Neural cell (in vitro differentiated cells): ENCODE measurements around the gene KRTAP4-11. TPM values are rescaled to one million over a fixed set of nuclear protein-coding genes. Genes with fewer than 3 reads are reported as not detected.
"Not testable (repeated sequence)": the region's sequence is repeated elsewhere in the genome, so short reads cannot be mapped to it uniquely, and the experiment has no call there.

Source experiments
- H2AFZ ChIP-seq: fragments of 200-600, 300-800 bp; sonication (generic), shearing (Covaris generic); 2 replicates; pipeline ENCODE4 v1.6.0; 2014; ENCODE audit warnings: low read depth, mild to moderate bottlenecking, antibody characterized with exemption, low read length, moderate library complexity
- H3F3A ChIP-seq: fragments of 200-600 bp; shearing (Covaris generic); 2 replicates; pipeline ENCODE4 v1.6.1; 2016; ENCODE audit warnings: mild to moderate bottlenecking, moderate library complexity, mixed read lengths, antibody characterized with exemption, low read length; ENCODE audit not compliant: insufficient read depth, poor library complexity, severe bottlenecking
- H3K27ac ChIP-seq: fragments of 200-600, 300-800 bp; sonication (generic), shearing (Covaris generic); 2 replicates; pipeline ENCODE4 v1.5.1; 2014; ENCODE audit warnings: mild to moderate bottlenecking, low read length, moderate library complexity
- H3K27me3 ChIP-seq: fragments of 300-800, 200-600 bp; sonication (generic), shearing (Covaris generic); 2 replicates; pipeline ENCODE4 v1.6.0; 2014; ENCODE audit warnings: mild to moderate bottlenecking, low read depth, low read length, moderate library complexity; ENCODE audit not compliant: insufficient read depth
- H3K36me3 ChIP-seq: fragments of 300-800, 200-600 bp; sonication (generic), shearing (Covaris generic); 2 replicates; pipeline ENCODE4 v1.5.1; 2014; ENCODE audit warnings: mild to moderate bottlenecking, antibody characterized with exemption, low read length, moderate library complexity; ENCODE audit not compliant: insufficient read depth
- H3K4me2 ChIP-seq: fragments of 300-800, 200-600 bp; sonication (generic), shearing (Covaris generic); 2 replicates; pipeline ENCODE4 v1.6.0; 2014; ENCODE audit warnings: mild to moderate bottlenecking, low read length
- H3K4me3 ChIP-seq: fragments of 300-800, 200-600 bp; sonication (generic), shearing (Covaris generic); 2 replicates; pipeline ENCODE4 v1.5.1; 2014; ENCODE audit warnings: mild to moderate bottlenecking, low read length, moderate library complexity
- H3K79me2 ChIP-seq: fragments of 200-600 bp; shearing (Covaris generic); replicated peaks from 2 replicates; pipeline ENCODE4 v1.6.0; 2014; ENCODE audit warnings: mild to moderate bottlenecking, low read length, moderate library complexity; ENCODE audit not compliant: insufficient read depth
- H3K9ac ChIP-seq: fragments of 300-800, 200-600 bp; sonication (generic), shearing (Covaris generic); 2 replicates; pipeline ENCODE4 v1.6.1; 2016; ENCODE audit warnings: mild to moderate bottlenecking, low read length, mixed read lengths
- H3K9me2 ChIP-seq: fragments of 200-600 bp; shearing (Covaris generic); 2 replicates; pipeline ENCODE4 v1.6.1; 2016; ENCODE audit warnings: mild to moderate bottlenecking, low read length, mixed read lengths; ENCODE audit not compliant: insufficient read depth
- H3K9me3 ChIP-seq: fragments of 200-600, 300-800 bp; sonication (generic), shearing (Covaris generic); 2 replicates; pipeline ENCODE4 v1.6.1; 2016; ENCODE audit warnings: mild to moderate bottlenecking, mixed run types, low read length, moderate library complexity, mixed read lengths
- H4K20me1 ChIP-seq: fragments of 200-600 bp; shearing (Covaris generic); 2 replicates; pipeline ENCODE4 v1.6.1; 2016; ENCODE audit warnings: mild to moderate bottlenecking, mixed run types; ENCODE audit not compliant: insufficient read depth
- EP300 ChIP-seq: fragments of 450-650 bp; conservative IDR thresholded peaks from 2 replicates; pipeline ENCODE4 v1.6.1; 2014; ENCODE audit warnings: antibody characterized with exemption, mild to moderate bottlenecking, moderate library complexity; ENCODE audit not compliant: poor library complexity, severe bottlenecking
- EZH2 ChIP-seq: fragments of 200-600, 300-800 bp; shearing (Covaris generic), sonication (generic); IDR thresholded peaks from 2 replicates; pipeline ENCODE4 v1.6.1; 2014; ENCODE audit warnings: antibody characterized with exemption, low read length, borderline replicate concordance, mild to moderate bottlenecking; ENCODE audit not compliant: insufficient read depth, poor library complexity, severe bottlenecking
- MXI1 ChIP-seq: fragments of 450-650 bp; conservative IDR thresholded peaks from 2 replicates; pipeline ENCODE4 v1.6.1; 2014; ENCODE audit warnings: antibody characterized with exemption, mild to moderate bottlenecking; ENCODE audit not compliant: poor library complexity, severe bottlenecking
- POLR2AphosphoS5 ChIP-seq: IDR thresholded peaks from 2 replicates; pipeline ENCODE4 v1.6.1; 2012
- RAD21 ChIP-seq: fragments of 450-650 bp; conservative IDR thresholded peaks from 2 replicates; pipeline ENCODE4 v1.6.1; 2014; ENCODE audit warnings: antibody characterized with exemption, mild to moderate bottlenecking, moderate library complexity
- SMC3 ChIP-seq: fragments of 450-650 bp; conservative IDR thresholded peaks from 2 replicates; pipeline ENCODE4 v1.6.1; 2014; ENCODE audit warnings: antibody characterized with exemption, mild to moderate bottlenecking, moderate library complexity; ENCODE audit not compliant: poor library complexity
- TAF1 ChIP-seq: IDR thresholded peaks from 2 replicates; pipeline ENCODE4 v1.6.1; 2012; ENCODE audit warnings: low read depth
- polyA plus RNA-seq: library from polyadenylated mRNA; depleted of rRNA; stranded (reverse); fragments of >200 nt; gene quantifications from 2 replicates; pipeline ENCODE4 v1.2.3, GENCODE V29; 2014
- TF ChIP-seq, protein P1 (sequence below): IDR thresholded peaks from 2 replicates; pipeline ENCODE4 v1.6.1; 2012; ENCODE audit warnings: borderline replicate concordance
- TF ChIP-seq, protein P2 (sequence below): fragments of 450-650 bp; IDR thresholded peaks from 2 replicates; pipeline ENCODE4 v1.5.1; 2014; ENCODE audit warnings: antibody characterized with exemption, mild to moderate bottlenecking, moderate library complexity; ENCODE audit not compliant: poor library complexity, severe bottlenecking

Gene KRTAP4-11
- polyA plus RNA-seq, 1 donor from 2014 or later = not detected

DNA sequence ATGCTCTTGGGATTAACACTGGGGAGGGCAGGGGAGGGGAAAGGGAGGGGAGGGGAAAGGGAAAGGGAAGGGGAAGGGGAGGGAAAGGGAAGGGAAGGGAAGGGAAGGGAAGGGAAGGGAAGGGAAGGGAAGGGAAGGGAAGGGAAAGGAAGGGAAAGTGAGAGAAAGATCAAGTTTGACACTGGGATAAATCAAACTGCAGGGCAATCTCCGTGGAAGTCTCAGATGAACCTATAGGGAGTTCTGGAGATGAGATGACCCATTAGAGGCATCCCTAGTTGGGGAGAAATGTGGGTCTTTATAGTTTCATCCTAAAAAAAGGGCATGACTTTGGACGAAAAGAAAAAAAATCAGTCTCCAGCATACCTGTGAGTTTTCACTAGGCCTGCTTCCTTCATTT is 3.6 kb upstream of the KRTAP4-11 start:
- Histone ChIP-seq H3K27me3 (no peaks in the 10 kb centered on the region), H3K79me2 (no peaks in the 10 kb centered on the region), H3K9me2 (no peaks in the 10 kb centered on the region), H3K36me3 (no peaks in the 10 kb centered on the region), H3K9ac (no peak overlapping the region), H3K4me2 (no peak overlapping the region), H3F3A (no peaks in the 10 kb centered on the region), H2AFZ (no peak overlapping the region), H3K4me3 (no peak overlapping the region), H3K27ac (no peak overlapping the region), H3K9me3 (no peaks in the 10 kb centered on the region), H4K20me1 (no peaks in the 10 kb centered on the region)
- TF ChIP-seq MXI1 (no peak), EP300 (no peak), EZH2 (no peak), RAD21 (no peak), POLR2AphosphoS5 (no peak), SMC3 (no peak), TAF1 (no peak)
- TF ChIP-seq, protein P1, sequence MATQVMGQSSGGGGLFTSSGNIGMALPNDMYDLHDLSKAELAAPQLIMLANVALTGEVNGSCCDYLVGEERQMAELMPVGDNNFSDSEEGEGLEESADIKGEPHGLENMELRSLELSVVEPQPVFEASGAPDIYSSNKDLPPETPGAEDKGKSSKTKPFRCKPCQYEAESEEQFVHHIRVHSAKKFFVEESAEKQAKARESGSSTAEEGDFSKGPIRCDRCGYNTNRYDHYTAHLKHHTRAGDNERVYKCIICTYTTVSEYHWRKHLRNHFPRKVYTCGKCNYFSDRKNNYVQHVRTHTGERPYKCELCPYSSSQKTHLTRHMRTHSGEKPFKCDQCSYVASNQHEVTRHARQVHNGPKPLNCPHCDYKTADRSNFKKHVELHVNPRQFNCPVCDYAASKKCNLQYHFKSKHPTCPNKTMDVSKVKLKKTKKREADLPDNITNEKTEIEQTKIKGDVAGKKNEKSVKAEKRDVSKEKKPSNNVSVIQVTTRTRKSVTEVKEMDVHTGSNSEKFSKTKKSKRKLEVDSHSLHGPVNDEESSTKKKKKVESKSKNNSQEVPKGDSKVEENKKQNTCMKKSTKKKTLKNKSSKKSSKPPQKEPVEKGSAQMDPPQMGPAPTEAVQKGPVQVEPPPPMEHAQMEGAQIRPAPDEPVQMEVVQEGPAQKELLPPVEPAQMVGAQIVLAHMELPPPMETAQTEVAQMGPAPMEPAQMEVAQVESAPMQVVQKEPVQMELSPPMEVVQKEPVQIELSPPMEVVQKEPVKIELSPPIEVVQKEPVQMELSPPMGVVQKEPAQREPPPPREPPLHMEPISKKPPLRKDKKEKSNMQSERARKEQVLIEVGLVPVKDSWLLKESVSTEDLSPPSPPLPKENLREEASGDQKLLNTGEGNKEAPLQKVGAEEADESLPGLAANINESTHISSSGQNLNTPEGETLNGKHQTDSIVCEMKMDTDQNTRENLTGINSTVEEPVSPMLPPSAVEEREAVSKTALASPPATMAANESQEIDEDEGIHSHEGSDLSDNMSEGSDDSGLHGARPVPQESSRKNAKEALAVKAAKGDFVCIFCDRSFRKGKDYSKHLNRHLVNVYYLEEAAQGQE = no peak
- TF ChIP-seq, protein P2, sequence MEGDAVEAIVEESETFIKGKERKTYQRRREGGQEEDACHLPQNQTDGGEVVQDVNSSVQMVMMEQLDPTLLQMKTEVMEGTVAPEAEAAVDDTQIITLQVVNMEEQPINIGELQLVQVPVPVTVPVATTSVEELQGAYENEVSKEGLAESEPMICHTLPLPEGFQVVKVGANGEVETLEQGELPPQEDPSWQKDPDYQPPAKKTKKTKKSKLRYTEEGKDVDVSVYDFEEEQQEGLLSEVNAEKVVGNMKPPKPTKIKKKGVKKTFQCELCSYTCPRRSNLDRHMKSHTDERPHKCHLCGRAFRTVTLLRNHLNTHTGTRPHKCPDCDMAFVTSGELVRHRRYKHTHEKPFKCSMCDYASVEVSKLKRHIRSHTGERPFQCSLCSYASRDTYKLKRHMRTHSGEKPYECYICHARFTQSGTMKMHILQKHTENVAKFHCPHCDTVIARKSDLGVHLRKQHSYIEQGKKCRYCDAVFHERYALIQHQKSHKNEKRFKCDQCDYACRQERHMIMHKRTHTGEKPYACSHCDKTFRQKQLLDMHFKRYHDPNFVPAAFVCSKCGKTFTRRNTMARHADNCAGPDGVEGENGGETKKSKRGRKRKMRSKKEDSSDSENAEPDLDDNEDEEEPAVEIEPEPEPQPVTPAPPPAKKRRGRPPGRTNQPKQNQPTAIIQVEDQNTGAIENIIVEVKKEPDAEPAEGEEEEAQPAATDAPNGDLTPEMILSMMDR = no peak

DNA sequence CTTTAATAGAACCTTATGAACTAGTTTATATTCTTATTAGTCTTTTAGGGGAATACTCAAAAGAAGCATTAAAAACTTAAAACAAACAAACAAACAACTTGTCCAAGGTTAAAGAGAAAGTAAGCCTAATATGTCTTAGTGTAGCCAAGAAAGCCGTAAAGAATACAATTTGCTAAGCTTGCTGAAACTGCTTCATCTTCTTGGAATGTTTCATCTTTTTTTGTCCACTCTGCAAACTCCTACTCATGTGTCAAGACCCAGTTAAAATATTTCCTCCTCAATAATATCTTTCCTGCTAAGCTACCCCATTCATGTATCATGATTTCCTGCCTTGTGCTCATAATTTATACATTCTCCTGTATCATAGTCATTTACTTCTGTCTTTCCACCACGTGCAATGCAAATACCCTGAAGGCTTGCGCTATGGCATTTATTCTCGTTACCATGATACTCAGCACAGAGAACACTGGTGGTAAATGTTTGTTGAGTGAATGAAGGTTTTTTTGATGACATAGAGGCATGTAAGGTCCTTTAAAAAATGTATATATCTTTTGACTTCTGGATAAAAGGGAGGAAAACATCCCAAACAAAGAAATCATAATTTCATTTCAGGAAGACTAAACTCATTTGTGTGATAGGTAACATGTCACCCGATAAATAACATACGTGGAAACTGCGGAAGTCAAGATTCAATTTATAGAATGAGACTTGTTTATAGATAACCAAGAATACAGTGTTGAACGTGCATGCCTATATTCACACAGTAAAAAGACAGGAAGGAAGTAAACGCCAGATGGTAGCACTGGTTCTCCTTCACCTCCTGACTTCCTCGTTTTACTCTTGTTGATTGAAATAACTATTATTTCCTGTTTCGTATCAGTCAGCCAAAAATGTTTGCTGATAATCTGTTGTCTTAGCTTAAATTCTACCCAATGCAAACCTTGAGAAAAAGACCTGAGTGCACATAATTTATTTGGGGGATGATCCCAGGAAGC is 1.8 kb upstream of the KRTAP4-11 start:
- H2AFZ ChIP-seq, H3K9me3 ChIP-seq, H3K27ac ChIP-seq, H4K20me1 ChIP-seq, H3K4me2 ChIP-seq, H3K9ac ChIP-seq, H3K36me3 ChIP-seq, H3K79me2 ChIP-seq, H3K9me2 ChIP-seq, H3K4me3 ChIP-seq, H3F3A ChIP-seq, H3K27me3 ChIP-seq: not testable (repeated sequence)
